Endothelial cell of coronary artery (primary cell): ENCODE measurements around the gene DGKZ. TPM values are rescaled to one million over a fixed set of nuclear protein-coding genes. Genes with fewer than 3 reads are reported as not detected.

ENCODE experiments used
- total RNA-seq: library from RNA; depleted of rRNA; stranded (reverse); fragments of >200 nt; gene quantifications from 2 replicates; pipeline ENCODE4 v1.2.3, GENCODE V29; 2014

DGKZ gene, protein sequence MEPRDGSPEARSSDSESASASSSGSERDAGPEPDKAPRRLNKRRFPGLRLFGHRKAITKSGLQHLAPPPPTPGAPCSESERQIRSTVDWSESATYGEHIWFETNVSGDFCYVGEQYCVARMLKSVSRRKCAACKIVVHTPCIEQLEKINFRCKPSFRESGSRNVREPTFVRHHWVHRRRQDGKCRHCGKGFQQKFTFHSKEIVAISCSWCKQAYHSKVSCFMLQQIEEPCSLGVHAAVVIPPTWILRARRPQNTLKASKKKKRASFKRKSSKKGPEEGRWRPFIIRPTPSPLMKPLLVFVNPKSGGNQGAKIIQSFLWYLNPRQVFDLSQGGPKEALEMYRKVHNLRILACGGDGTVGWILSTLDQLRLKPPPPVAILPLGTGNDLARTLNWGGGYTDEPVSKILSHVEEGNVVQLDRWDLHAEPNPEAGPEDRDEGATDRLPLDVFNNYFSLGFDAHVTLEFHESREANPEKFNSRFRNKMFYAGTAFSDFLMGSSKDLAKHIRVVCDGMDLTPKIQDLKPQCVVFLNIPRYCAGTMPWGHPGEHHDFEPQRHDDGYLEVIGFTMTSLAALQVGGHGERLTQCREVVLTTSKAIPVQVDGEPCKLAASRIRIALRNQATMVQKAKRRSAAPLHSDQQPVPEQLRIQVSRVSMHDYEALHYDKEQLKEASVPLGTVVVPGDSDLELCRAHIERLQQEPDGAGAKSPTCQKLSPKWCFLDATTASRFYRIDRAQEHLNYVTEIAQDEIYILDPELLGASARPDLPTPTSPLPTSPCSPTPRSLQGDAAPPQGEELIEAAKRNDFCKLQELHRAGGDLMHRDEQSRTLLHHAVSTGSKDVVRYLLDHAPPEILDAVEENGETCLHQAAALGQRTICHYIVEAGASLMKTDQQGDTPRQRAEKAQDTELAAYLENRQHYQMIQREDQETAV
- total RNA-seq: 58.5 and 65.0 TPM in 2 replicates

GRCh38 chr11:46346886-46347636 lies at the start of gene DGKZ:
Gene DGKZ, plus strand, starts transcription at chr11:46347463. Its CDS starts 197 bp downstream, at chr11:46347660.

DNA sequence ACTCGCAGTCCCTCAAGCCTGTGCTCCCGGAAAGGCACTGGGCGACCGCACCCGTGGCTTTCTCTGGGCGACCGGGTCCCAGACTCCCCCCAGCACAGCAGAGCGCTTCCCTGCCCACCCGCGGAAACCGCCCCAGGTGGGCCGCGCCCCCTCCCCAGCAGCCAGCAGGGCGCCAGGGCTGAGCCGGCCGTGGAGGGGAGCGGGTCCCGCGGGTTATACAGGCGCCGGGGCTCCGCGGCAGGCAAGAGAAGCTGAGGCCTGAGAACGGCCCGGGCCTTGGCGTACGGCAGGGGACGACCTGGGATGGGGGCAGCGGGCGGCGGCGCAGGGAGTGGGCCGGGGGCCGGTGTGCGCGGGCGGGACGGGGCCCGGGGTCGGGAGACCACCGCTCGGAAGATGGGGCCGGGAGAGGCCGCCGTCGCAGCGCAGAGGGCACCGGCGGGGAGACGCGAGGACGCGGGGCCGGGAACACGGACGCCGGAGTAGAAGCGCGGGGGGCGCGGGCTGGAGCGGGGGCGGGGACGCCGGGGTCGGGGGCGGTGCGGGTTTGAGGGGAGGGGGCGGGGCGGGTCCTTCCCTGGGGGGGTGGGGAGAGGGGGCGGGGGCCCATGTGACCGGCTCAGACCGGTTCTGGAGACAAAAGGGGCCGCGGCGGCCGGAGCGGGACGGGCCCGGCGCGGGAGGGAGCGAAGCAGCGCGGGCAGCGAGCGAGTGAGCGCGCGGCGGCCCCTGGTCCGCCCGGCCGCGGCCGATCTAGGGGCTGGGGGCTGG lies 34.0 kb downstream of the DGKZ start, which contains the start of gene MDK:
Gene MDK, plus strand, starts transcription at position 622 of the 771 bp plus-strand sequence. CDS start 389 bp downstream, outside the sequence.

GRCh38 chr11:46391578-46392420 lies 44.5 kb downstream of the DGKZ start, which contains the start of gene CHRM4:
Gene CHRM4, minus strand, starts transcription at chr11:46391776. Its CDS starts 5,219 bp downstream, at chr11:46386557.

Other genes starting within 250 kb of the DGKZ start
- 6.4 and 12.5 TPM in 2 replicates for gene PHF21A, start 226.0 kb upstream of the DGKZ start, total RNA-seq
- gene CREB3L1, start 69.8 kb upstream of the DGKZ start, total RNA-seq: 0.72 and 8.3 TPM in 2 replicates
- 27.8 and 46.5 TPM in 2 replicates for gene MDK, start 34.2 kb downstream of the DGKZ start, total RNA-seq
- 0.09 and 0.28 TPM in 2 replicates for gene CHRM4, start 44.3 kb downstream of the DGKZ start, total RNA-seq
- 20.5 and 21.2 TPM in 2 replicates for gene AMBRA1, start 246.6 kb downstream of the DGKZ start, total RNA-seq